Ascending aorta (tissue), 2 donors: ENCODE data around the gene CNGA2. TPM values are rescaled to one million over a fixed set of nuclear protein-coding genes. Genes with fewer than 3 reads are reported as not detected.

Experiments used
- DNase-seq, 2 donors: peaks; one replicate each; pipeline ENCODE4 v3.0.0-alpha.2; 2019; ENCODE audit warnings: low spot score in 2 of 2
- H3K27ac ChIP-seq, 2 donors: fragments of 200-600 bp; sonication (generic); one replicate each; pipeline ENCODE4 v1.5.1; 2016 to 2017; ENCODE audit warnings: mild to moderate bottlenecking in 1 of 2
- H3K27me3 ChIP-seq: fragments of 200-600 bp; sonication (generic); one replicate; pipeline ENCODE4 v1.5.1; 2017
- H3K36me3 ChIP-seq, 2 donors: fragments of 200-600 bp; sonication (generic); one replicate each; pipeline ENCODE4 v1.5.1; 2016
- H3K4me1 ChIP-seq, 2 donors: fragments of 200-600 bp; sonication (generic); one replicate each; pipeline ENCODE4 v1.5.1; 2016 to 2017; ENCODE audit warnings: mild to moderate bottlenecking in 1 of 2
- H3K4me3 ChIP-seq, 2 donors: fragments of 200-600 bp; sonication (generic); one replicate each; pipeline ENCODE4 v1.5.1; 2016 to 2017; ENCODE audit warnings: mild to moderate bottlenecking in 1 of 2
- H3K9me3 ChIP-seq, 2 donors: fragments of 200-600 bp; sonication (generic); one replicate each; pipeline ENCODE4 v1.5.1; 2016
- CTCF ChIP-seq, 3 experiments: fragments of 200-600 bp in 2 of 3; fragments of 450-650 bp in 1 of 3; sonication (generic) in 2 of 3; IDR thresholded peaks; one replicate each; pipeline ENCODE4 v1.5.1; 2016 to 2019; ENCODE audit warnings: antibody characterized with exemption in 3 of 3, mild to moderate bottlenecking in 1 of 3, moderate library complexity in 1 of 3
- intact Hi-C: fragments of 100-400 bp; cut with DNase I; formaldehyde crosslinking; loops from one replicate; pipeline ENCODE4 v1.15.1; 2023
- total RNA-seq: library from RNA; depleted of rRNA; stranded (reverse); fragments of >200 nt; gene quantifications from one replicate; pipeline ENCODE4 v1.1.0, GENCODE V29; 2016

Gene CNGA2
- total RNA-seq, 1 donor from 2014 or later: not detected

- no peak for DNase-seq
- Histone ChIP-seq H3K27ac (no peak overlapping the region), H3K9me3 (no peaks in the 10 kb centered on the region), H3K4me3 (no peak overlapping the region), H3K36me3 (no peaks in the 10 kb centered on the region), H3K27me3 (no peaks in the 10 kb centered on the region), H3K4me1 (no peaks in the 10 kb centered on the region)
- no peak for TF ChIP-seq CTCF (IDR thresholded peaks at IDR 0.05)
- intact Hi-C loops: no loop called here
These were observed 7.8 kb downstream of the CNGA2 start for GRCh38 chrX:151742311-151742710.

GRCh38 chrX:151743651-151744470, 9.3 kb downstream of the CNGA2 start:
- intact Hi-C loops: no loop called here
- Histone ChIP-seq H3K27ac (no peak overlapping the region), H3K4me3 (no peak overlapping the region), H3K9me3 (no peaks in the 10 kb centered on the region), H3K36me3 (no peaks in the 10 kb centered on the region), H3K4me1 (no peaks in the 10 kb centered on the region), H3K27me3 (no peaks in the 10 kb centered on the region)
- no peak for TF ChIP-seq CTCF (IDR thresholded peaks at IDR 0.05)
- DNase-seq: peak in 1 of 2 donors; percentile 18

GRCh38 chrX:151745651-151746050, 11.1 kb downstream of the CNGA2 start:
- no peak for DNase-seq
- no peak overlapping the region for H3K4me3 ChIP-seq
- no peak for TF ChIP-seq CTCF (IDR thresholded peaks at IDR 0.05)
- intact Hi-C loops: no loop called here
- no peak overlapping the region for H3K27ac ChIP-seq
- H3K27me3 ChIP-seq: no peaks in the 10 kb centered on the region
- H3K4me1 ChIP-seq: no peaks in the 10 kb centered on the region
- H3K9me3 ChIP-seq: no peaks in the 10 kb centered on the region
- no peaks in the 10 kb centered on the region for H3K36me3 ChIP-seq

DNA sequence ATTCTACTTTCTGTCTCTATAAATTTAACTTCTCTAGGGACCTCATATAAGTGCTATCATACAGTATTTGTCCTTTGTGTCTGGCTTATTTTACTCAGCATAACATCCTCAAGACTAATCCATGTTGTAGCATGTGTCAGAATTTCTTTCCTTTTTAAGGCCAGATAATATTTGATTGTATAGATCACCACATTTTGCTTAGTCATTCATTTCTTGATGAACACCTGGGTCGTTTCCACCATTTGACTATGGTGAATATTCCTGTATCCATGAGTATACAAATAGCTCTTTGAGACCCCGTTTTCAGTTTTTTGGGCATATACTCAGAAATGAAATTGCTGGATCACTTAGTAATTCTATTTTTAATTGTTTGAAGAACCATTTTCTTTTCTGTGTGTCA, 12.0 kb downstream of the CNGA2 start:
- H3K4me3 ChIP-seq: no peak overlapping the region
- no peak for DNase-seq
- H3K4me1 ChIP-seq: no peaks in the 10 kb centered on the region
- no peak overlapping the region for H3K27ac ChIP-seq
- H3K9me3 ChIP-seq: no peaks in the 10 kb centered on the region
- intact Hi-C loops: no loop called here
- TF ChIP-seq CTCF (IDR thresholded peaks at IDR 0.05): no peak
- H3K27me3 ChIP-seq: no peaks in the 10 kb centered on the region
- no peaks in the 10 kb centered on the region for H3K36me3 ChIP-seq

DNA sequence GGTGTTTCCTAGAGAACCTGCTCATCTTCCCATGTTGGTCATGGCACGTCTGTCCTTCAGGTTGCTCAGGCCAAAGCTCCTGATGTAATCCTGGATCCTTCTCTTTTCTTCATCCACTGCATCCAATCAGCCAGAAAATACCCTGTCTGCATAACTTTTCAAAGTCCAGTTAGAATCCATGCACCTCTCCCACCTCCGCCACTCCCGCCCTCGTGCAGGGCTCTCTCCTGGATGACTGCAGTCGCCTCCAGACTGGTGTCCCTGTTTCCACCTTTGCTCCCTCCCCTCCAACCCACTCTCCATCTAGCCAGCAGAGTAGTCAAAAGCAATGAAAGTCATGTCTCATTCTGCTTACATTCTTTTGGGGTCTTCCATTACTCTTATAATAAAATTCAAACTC, 16.0 kb downstream of the CNGA2 start:
- no peaks in the 10 kb centered on the region for H3K9me3 ChIP-seq
- H3K27ac ChIP-seq: no peak overlapping the region
- H3K27me3 ChIP-seq: no peaks in the 10 kb centered on the region
- no peaks in the 10 kb centered on the region for H3K4me1 ChIP-seq
- no peak for TF ChIP-seq CTCF (IDR thresholded peaks at IDR 0.05)
- no peak overlapping the region for H3K4me3 ChIP-seq
- DNase-seq: no peak
- H3K36me3 ChIP-seq: no peaks in the 10 kb centered on the region
- intact Hi-C loops: no loop called here
